Loucy (cell line): ENCODE data around the gene VAMP7.
"Not testable (repeated sequence)": the region's sequence is repeated elsewhere in the genome, so short reads cannot be mapped to it uniquely, and the experiment has no call there.

Source experiments
- H2AFZ ChIP-seq: fragments of 200-600 bp; sonication (generic); 2 replicates; pipeline ENCODE4 v1.6.0; 2016; ENCODE audit warnings: antibody characterized with exemption, mild to moderate bottlenecking, low read length, moderate library complexity
- H3F3A ChIP-seq: fragments of 200-600 bp; 2 replicates; pipeline ENCODE4 v1.6.0; 2016; ENCODE audit warnings: antibody characterized with exemption, low read depth, mild to moderate bottlenecking
- H3K27me3 ChIP-seq: fragments of 200-600 bp; sonication (generic); 2 replicates; pipeline ENCODE4 v1.6.1; 2014; ENCODE audit warnings: low read length, mild to moderate bottlenecking; ENCODE audit not compliant: insufficient read depth, poor library complexity, severe bottlenecking
- H3K36me3 ChIP-seq: fragments of 200-600 bp; sonication (generic); 2 replicates; pipeline ENCODE4 v1.6.1; 2016; ENCODE audit warnings: low read length; ENCODE audit not compliant: insufficient read depth
- H3K4me1 ChIP-seq: fragments of 200-600 bp; sonication (generic); 2 replicates; pipeline ENCODE4 v1.5.1; 2014; ENCODE audit warnings: low read length, mild to moderate bottlenecking; ENCODE audit not compliant: insufficient read depth, poor library complexity, severe bottlenecking
- H3K4me2 ChIP-seq: fragments of 200-600 bp; sonication (generic); 2 replicates; pipeline ENCODE4 v1.6.0; 2014; ENCODE audit warnings: antibody characterized with exemption, low read length, low read depth, mild to moderate bottlenecking; ENCODE audit not compliant: poor library complexity, severe bottlenecking
- H3K4me3 ChIP-seq: fragments of 200-600 bp; sonication (generic); 2 replicates; pipeline ENCODE4 v1.5.1; 2014; ENCODE audit warnings: low read length, mild to moderate bottlenecking, mixed read lengths; ENCODE audit not compliant: poor library complexity, severe bottlenecking
- H3K79me2 ChIP-seq: fragments of 200-600 bp; sonication (generic); 2 replicates; pipeline ENCODE4 v1.6.1; 2014; ENCODE audit warnings: low read length; ENCODE audit not compliant: insufficient read depth
- H3K9ac ChIP-seq: fragments of 200-600 bp; sonication (generic); 2 replicates; pipeline ENCODE4 v1.6.0; 2014; ENCODE audit warnings: mild to moderate bottlenecking, low read depth, low read length, moderate library complexity; ENCODE audit not compliant: poor library complexity, severe bottlenecking
- H3K9me2 ChIP-seq: fragments of 200-600 bp; sonication (generic); replicated peaks from 2 replicates; pipeline ENCODE4 v1.6.1; 2016; ENCODE audit warnings: low read depth, low read length, mixed read lengths
- H3K9me3 ChIP-seq: fragments of 200-600 bp; sonication (generic); 2 replicates; pipeline ENCODE4 v1.6.1; 2014; ENCODE audit warnings: mild to moderate bottlenecking, antibody characterized with exemption, low read length, low read depth; ENCODE audit not compliant: insufficient read depth
- H4K20me1 ChIP-seq: fragments of 200-600 bp; sonication (generic); 2 replicates; pipeline ENCODE4 v1.6.0; 2014; ENCODE audit warnings: antibody characterized with exemption, low read length, mild to moderate bottlenecking; ENCODE audit not compliant: insufficient read depth, poor library complexity, severe bottlenecking
- CTCF ChIP-seq: fragments of 200-600 bp; sonication (generic); conservative IDR thresholded peaks from 2 replicates; pipeline ENCODE4 v1.5.1; 2014; ENCODE audit warnings: mild to moderate bottlenecking, antibody characterized with exemption, low read length
- EZH2phosphoT487 ChIP-seq: fragments of 200-600 bp; IDR thresholded peaks from 2 replicates; pipeline ENCODE4 v1.6.1; 2018; ENCODE audit warnings: antibody characterized with exemption, mild to moderate bottlenecking, moderate library complexity, borderline replicate concordance

The VAMP7 gene

GRCh38 chrX:155983326-155983725 lies 102.2 kb downstream of the VAMP7 start:
- H3F3A ChIP-seq, result no peaks in the 10 kb centered on the region

GRCh38 chrX:155985208-155985607 lies 104.1 kb downstream of the VAMP7 start:
- Histone ChIP-seq H3K4me1 (no peaks in the 10 kb centered on the region), H4K20me1 (no peaks in the 10 kb centered on the region), H3K9me2 (no peaks in the 10 kb centered on the region), H3F3A (no peaks in the 10 kb centered on the region), H2AFZ (no peak overlapping the region), H3K4me2 (no peak overlapping the region), H3K36me3 (no peaks in the 10 kb centered on the region), H3K9ac (no peak overlapping the region), H3K79me2 (no peaks in the 10 kb centered on the region), H3K9me3 (no peaks in the 10 kb centered on the region; the same call in 1 of the 2 replicates), H3K27me3 (no peaks in the 10 kb centered on the region), H3K4me3 (no peak overlapping the region)
- no peak for TF ChIP-seq EZH2phosphoT487
- no peak for TF ChIP-seq CTCF

More at GRCh38 chrX:155983326-155983725, 102.2 kb downstream of the VAMP7 start:
- H2AFZ ChIP-seq, result no peak overlapping the region
- H3K36me3 ChIP-seq, result no peaks in the 10 kb centered on the region
- H3K27me3 ChIP-seq, result no peaks in the 10 kb centered on the region
- H3K4me3 ChIP-seq, result no peak overlapping the region
- no peaks in the 10 kb centered on the region for H3K79me2 ChIP-seq
- no peaks in the 10 kb centered on the region for H3K9me2 ChIP-seq
- TF ChIP-seq CTCF, result no peak
- no peak for TF ChIP-seq EZH2phosphoT487
- H3K4me2 ChIP-seq, result no peak overlapping the region
- H4K20me1 ChIP-seq, result no peaks in the 10 kb centered on the region
- H3K9me3 ChIP-seq, result no peaks in the 10 kb centered on the region; the same call in 1 of the 2 replicates
- no peak overlapping the region for H3K9ac ChIP-seq
- no peaks in the 10 kb centered on the region for H3K4me1 ChIP-seq

- H3K27me3 ChIP-seq, H3K4me3 ChIP-seq, H3K9me3 ChIP-seq, H3K9me2 ChIP-seq, H2AFZ ChIP-seq, H3K4me2 ChIP-seq, H3K79me2 ChIP-seq, H3K9ac ChIP-seq, H3K4me1 ChIP-seq, H3F3A ChIP-seq, H4K20me1 ChIP-seq, H3K36me3 ChIP-seq: not testable (repeated sequence)
Measured at GRCh38 chrX:155986995-155987394, 105.8 kb downstream of the VAMP7 start.

- Histone ChIP-seq H3F3A (no peaks in the 10 kb centered on the region), H3K36me3 (no peaks in the 10 kb centered on the region), H3K4me3 (no peak overlapping the region), H3K4me1 (no peaks in the 10 kb centered on the region), H3K9me3 (no peaks in the 10 kb centered on the region; the same call in 1 of the 2 replicates), H3K9ac (no peak overlapping the region), H3K4me2 (no peak overlapping the region), H3K79me2 (no peaks in the 10 kb centered on the region), H4K20me1 (no peaks in the 10 kb centered on the region), H3K9me2 (no peaks in the 10 kb centered on the region), H3K27me3 (no peaks in the 10 kb centered on the region), H2AFZ (no peak overlapping the region)
- TF ChIP-seq CTCF, result no peak
- no peak for TF ChIP-seq EZH2phosphoT487
Measured at GRCh38 chrX:155988859-155989258, 107.7 kb downstream of the VAMP7 start.
